HG03558 (cell line): ENCODE measurements around the gene NDUFV3.
"Not testable (repeated sequence)": the region's sequence is repeated elsewhere in the genome, so short reads cannot be mapped to it uniquely, and the experiment has no call there.

Experiments
- ATAC-seq: cut with Tn5 transposase; IDR thresholded peaks from one replicate; pipeline ENCODE4 v1.9.1; 2021; ENCODE audit warnings: moderate number of reproducible peaks; ENCODE audit not compliant: unreplicated experiment; ENCODE audit errors: extremely low read depth

Gene NDUFV3

GRCh38 chr21:42931560-42932235 lies 38.6 kb downstream of the NDUFV3 start:
- ATAC-seq = no peak

- ATAC-seq = not testable (repeated sequence)
Observed at GRCh38 chr21:42932378-42933136, 39.4 kb downstream of the NDUFV3 start.

GRCh38 chr21:42933137-42933970 lies 40.2 kb downstream of the NDUFV3 start:
- not testable (repeated sequence) for ATAC-seq

- ATAC-seq = not testable (repeated sequence)
Observed at GRCh38 chr21:42933973-42934372, 40.9 kb downstream of the NDUFV3 start.

GRCh38 chr21:42936360-42936759 lies 43.3 kb downstream of the NDUFV3 start:
- not testable (repeated sequence) for ATAC-seq

GRCh38 chr21:42937034-42937940 lies 44.2 kb downstream of the NDUFV3 start:
- not testable (repeated sequence) for ATAC-seq

GRCh38 chr21:42937960-42938605 lies 45.0 kb downstream of the NDUFV3 start:
- no peak for ATAC-seq

- not testable (repeated sequence) for ATAC-seq
Observed at GRCh38 chr21:42938606-42938995, 45.5 kb downstream of the NDUFV3 start.

GRCh38 chr21:42939582-42940413 lies 46.7 kb downstream of the NDUFV3 start:
- ATAC-seq = no peak

- no peak for ATAC-seq
Observed at GRCh38 chr21:42941696-42942085, 48.6 kb downstream of the NDUFV3 start.

GRCh38 chr21:42942244-42942643 lies 49.1 kb downstream of the NDUFV3 start:
- no peak for ATAC-seq

- not testable (repeated sequence) for ATAC-seq
Observed at GRCh38 chr21:42949094-42949755, 56.1 kb downstream of the NDUFV3 start.

GRCh38 chr21:42951193-42951592 lies 58.1 kb downstream of the NDUFV3 start:
- ATAC-seq = not testable (repeated sequence)

- no peak for ATAC-seq
Observed at GRCh38 chr21:42956824-42957630, 63.9 kb downstream of the NDUFV3 start.

- ATAC-seq = not testable (repeated sequence)
Observed at GRCh38 chr21:42958122-42958521, 65.0 kb downstream of the NDUFV3 start.

- no peak for ATAC-seq
Observed at GRCh38 chr21:42959728-42960127, 66.6 kb downstream of the NDUFV3 start.

- ATAC-seq = no peak
Observed at GRCh38 chr21:42962380-42963007, 69.4 kb downstream of the NDUFV3 start.
